ENCODE measurements around the gene CSF1.

DNA sequence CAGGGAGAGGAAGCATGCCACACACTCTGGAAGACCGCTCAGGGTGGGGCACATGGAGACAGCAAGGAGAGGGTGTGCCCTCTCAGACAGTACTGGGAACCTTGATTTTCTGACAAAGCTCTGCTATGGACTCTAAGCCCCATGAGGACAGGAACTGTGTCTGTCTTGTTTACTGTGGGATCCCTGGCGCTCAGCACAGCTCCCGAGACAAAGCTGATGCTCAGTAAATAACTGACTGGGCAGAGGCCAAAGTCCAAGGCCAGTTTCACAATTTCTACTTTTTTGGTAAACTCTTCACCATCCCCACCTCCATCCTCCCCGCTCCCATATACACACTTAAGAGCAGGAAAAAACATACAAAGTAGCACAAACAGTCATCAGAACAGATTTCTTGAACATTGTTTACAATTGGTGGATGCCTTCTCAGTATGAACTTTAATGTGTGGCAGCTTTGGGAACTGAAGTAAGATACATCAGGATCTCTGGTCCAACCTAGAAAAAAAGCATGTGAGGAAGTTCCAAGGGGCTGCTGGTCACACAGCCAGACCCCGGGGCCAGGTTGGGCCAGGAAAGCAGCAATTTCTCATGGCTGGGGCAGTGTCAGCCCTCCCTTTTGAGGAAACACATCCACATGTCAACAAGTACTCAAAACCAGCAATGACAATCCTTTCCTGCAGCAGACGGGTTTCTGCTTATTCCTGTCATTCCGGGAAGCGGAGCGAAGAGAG lies 68.3 kb downstream of the CSF1 start:
- TF ChIP-seq POLR2A (IDR thresholded peaks at IDR 0.05; ENCODE audit: low read length) (no peak), GATA1 (IDR thresholded peaks at IDR 0.05; ENCODE audit: low read depth, low read length) (no peak)

Data from erythroblast (primary cell).